HCEC 1CT (cell line): ENCODE measurements around the gene THRAP3.

Experiments
- DNase-seq: peaks from one replicate; pipeline ENCODE4 v3.0.0-alpha.2; 2017

The THRAP3 gene

GRCh38 chr1:36328713-36329112 is 104.5 kb downstream of the THRAP3 start:
- no peak for DNase-seq

- DNase-seq = no peak
Measured at GRCh38 chr1:36329817-36330216, 105.6 kb downstream of the THRAP3 start.

- DNase-seq = no peak
Measured at GRCh38 chr1:36330940-36331339, 106.7 kb downstream of the THRAP3 start.

- DNase-seq = no peak
Measured at GRCh38 chr1:36337830-36338229, 113.6 kb downstream of the THRAP3 start.

- DNase-seq = no peak
Measured at GRCh38 chr1:36339215-36339614, 115.0 kb downstream of the THRAP3 start.

GRCh38 chr1:36339615-36340014 is 115.4 kb downstream of the THRAP3 start:
- no peak for DNase-seq

- no peak for DNase-seq
Measured at GRCh38 chr1:36341626-36342320, 117.5 kb downstream of the THRAP3 start.

- DNase-seq = peak; percentile 79
Measured at GRCh38 chr1:36342426-36343185, 118.4 kb downstream of the THRAP3 start.

- no peak for DNase-seq
Measured at GRCh38 chr1:36343651-36344394, 119.6 kb downstream of the THRAP3 start.

- no peak for DNase-seq
Measured at GRCh38 chr1:36344395-36344680, 120.1 kb downstream of the THRAP3 start.

GRCh38 chr1:36345353-36345752 is 121.1 kb downstream of the THRAP3 start:
- DNase-seq = no peak

GRCh38 chr1:36346741-36347370 is 122.6 kb downstream of the THRAP3 start:
- no peak for DNase-seq

GRCh38 chr1:36349241-36349671 is 125.0 kb downstream of the THRAP3 start:
- peak; percentile 40 for DNase-seq

- no peak for DNase-seq
Measured at GRCh38 chr1:36349839-36350238, 125.6 kb downstream of the THRAP3 start.

- DNase-seq = peak; percentile 75
Measured at GRCh38 chr1:36350659-36351226, 126.5 kb downstream of the THRAP3 start.

- DNase-seq = peak; percentile 89
Measured at GRCh38 chr1:36351227-36351977, 127.2 kb downstream of the THRAP3 start.

GRCh38 chr1:36352125-36352909 is 128.1 kb downstream of the THRAP3 start:
- DNase-seq = peak; percentile 63

- peak; percentile 74 for DNase-seq
Measured at GRCh38 chr1:36352910-36353878, 129.0 kb downstream of the THRAP3 start.

- no peak for DNase-seq
Measured at GRCh38 chr1:36354486-36354885, 130.2 kb downstream of the THRAP3 start.
